OCI-LY7 (cell line): ENCODE data around the gene NATD1. TPM values are rescaled to one million over a fixed set of nuclear protein-coding genes. Genes with fewer than 3 reads are reported as not detected.
A peak's percentile ranks its signal among the peaks of the same experiment; 100 is the strongest.

Source experiments
- BruUV-seq: library from RNA; stranded (reverse); fragments of 400-500 nt; replicated peaks from 2 replicates; lab custom pipeline; 2021; lab: Mats Ljungman, UMichigan
- CTCF ChIA-PET: fragments of 300-600 bp; sonication (Branson Sonifier 250); formaldehyde crosslinking; loops from one replicate; lab custom pipeline; 2022; ENCODE audit warnings: antibody characterized with exemption; ENCODE audit not compliant: unreplicated experiment; lab: Charles Lee
- POLR2A ChIA-PET: fragments of 300-600 bp; sonication (Branson Sonifier 250); formaldehyde crosslinking; loops from one replicate; lab custom pipeline; 2022; ENCODE audit warnings: antibody characterized with exemption; lab: Charles Lee
- DNase-seq: peaks from one replicate; pipeline ENCODE4 v3.0.0-alpha.2; 2015; ENCODE audit warnings: low spot score
- H2AFZ ChIP-seq: fragments of 200-600 bp; sonication (generic), shearing (Covaris generic); 2 replicates; pipeline ENCODE4 v1.6.1; 2014; ENCODE audit warnings: mild to moderate bottlenecking, antibody characterized with exemption, low read length, moderate library complexity
- H3K27ac ChIP-seq: fragments of 200-600 bp; sonication (generic); 2 replicates; pipeline ENCODE4 v1.5.1; 2014; ENCODE audit warnings: mixed run types, low read depth, mild to moderate bottlenecking, moderate library complexity, low read length, inconsistent platforms; ENCODE audit not compliant: poor library complexity, severe bottlenecking
- H3K36me3 ChIP-seq: fragments of 200-600 bp; sonication (generic); 2 replicates; pipeline ENCODE4 v1.6.1; 2014; ENCODE audit warnings: mild to moderate bottlenecking, antibody characterized with exemption, low read length, moderate library complexity, mixed read lengths; ENCODE audit not compliant: insufficient read depth
- H3K4me1 ChIP-seq: fragments of 200-600 bp; sonication (generic); 2 replicates; pipeline ENCODE4 v1.5.1; 2014; ENCODE audit warnings: mild to moderate bottlenecking, low read length; ENCODE audit not compliant: insufficient read depth, poor library complexity, severe bottlenecking
- H3K4me2 ChIP-seq: fragments of 200-600 bp; sonication (generic); 2 replicates; pipeline ENCODE4 v1.6.1; 2014; ENCODE audit warnings: mild to moderate bottlenecking, low read length
- H3K4me3 ChIP-seq: fragments of 200-600 bp; sonication (generic); 2 replicates; pipeline ENCODE4 v1.5.1; 2014; ENCODE audit warnings: mild to moderate bottlenecking, low read depth, low read length; ENCODE audit not compliant: poor library complexity, severe bottlenecking
- H3K79me2 ChIP-seq: fragments of 200-600 bp; sonication (generic); 2 replicates; pipeline ENCODE4 v1.6.1; 2016; ENCODE audit warnings: low read depth, mild to moderate bottlenecking, low read length, moderate library complexity, mixed read lengths; ENCODE audit not compliant: insufficient read depth
- H3K9me2 ChIP-seq: fragments of 200-600 bp; sonication (generic); 2 replicates; pipeline ENCODE4 v1.6.1; 2016; ENCODE audit warnings: mild to moderate bottlenecking, low read length, mixed read lengths; ENCODE audit not compliant: insufficient read depth
- H3K9me3 ChIP-seq: fragments of 200-600 bp; sonication (generic); 2 replicates; pipeline ENCODE4 v1.6.1; 2014; ENCODE audit warnings: mild to moderate bottlenecking, mixed run types, low read length, mixed read lengths
- H4K20me1 ChIP-seq: fragments of 200-600 bp; sonication (generic); 2 replicates; pipeline ENCODE4 v1.6.1; 2014; ENCODE audit warnings: mild to moderate bottlenecking, antibody characterized with exemption, low read length, moderate library complexity, mixed read lengths; ENCODE audit not compliant: insufficient read depth
- CTCF ChIP-seq: fragments of 200-600 bp; sonication (generic); conservative IDR thresholded peaks from 2 replicates; pipeline ENCODE4 v1.5.1; 2014; ENCODE audit warnings: mild to moderate bottlenecking, antibody characterized with exemption, low read length, moderate library complexity, mixed read lengths
- EZH2phosphoT487 ChIP-seq: fragments of 200-600 bp; sonication (generic); IDR thresholded peaks from 2 replicates; pipeline ENCODE4 v1.6.1; 2018; ENCODE audit warnings: low read depth, borderline replicate concordance, mild to moderate bottlenecking, mixed run types, antibody characterized with exemption, low read length, moderate library complexity, mixed read lengths
- intact Hi-C: fragments of 100-400 bp; cut with micrococcal nuclease; formaldehyde crosslinking; loops from one replicate; pipeline ENCODE4 v1.10.0; 2022; ENCODE audit not compliant: unreplicated experiment
- total RNA-seq, 2 experiments: library from RNA; depleted of rRNA in 1 of 2; stranded (reverse); fragments of >200 nt in 1 of 2; shearing (Covaris generic) in 1 of 2; gene quantifications; 2 replicates each; pipeline ENCODE4 v1.2.3, GENCODE V29; 2014 to 2022

Gene NATD1
- total RNA-seq, 2 experiments from 2014 or later: 0.85 to 6.0 TPM

GRCh38 chr17:21233581-21234347 lies 19.4 kb downstream of the NATD1 start:
- Histone ChIP-seq H3K27ac (no peak overlapping the region), H3K9me3 (no peaks in the 10 kb centered on the region), H2AFZ (no peak overlapping the region), H4K20me1 (no peaks in the 10 kb centered on the region), H3K4me2 (no peak overlapping the region), H3K36me3 (0 out of 2 replicates have a peak, but pooled peaks cover 5% of the 10 kb centered on the region), H3K79me2 (no peaks in the 10 kb centered on the region), H3K9me2 (no peaks in the 10 kb centered on the region), H3K4me3 (no peak overlapping the region), H3K4me1 (no peaks in the 10 kb centered on the region)
- no TSS peak for BruUV-seq
- POLR2A ChIA-PET: interaction anchor here (1.1 kb wide), 1 partner anchor 21 kb away, joined by 4 read pairs; no protein-coding TSS in a partner anchor
- CTCF ChIA-PET: no interaction called here
- intact Hi-C loops: no loop called here
- DNase-seq: no peak
- TF ChIP-seq CTCF (no peak), EZH2phosphoT487 (no peak)

- Histone ChIP-seq H3K36me3 (0 out of 2 replicates have a peak, but pooled peaks cover 5% of the 10 kb centered on the region), H3K9me3 (no peaks in the 10 kb centered on the region), H3K27ac (no peak overlapping the region), H3K9me2 (no peaks in the 10 kb centered on the region), H2AFZ (no peak overlapping the region), H3K4me1 (no peaks in the 10 kb centered on the region), H3K79me2 (no peaks in the 10 kb centered on the region), H4K20me1 (no peaks in the 10 kb centered on the region), H3K4me2 (no peak overlapping the region), H3K4me3 (no peak overlapping the region)
- ChIA-PET POLR2A (interaction anchor here (0.6 kb wide), 1 partner anchor 1307 kb away, joined by 3 read pairs; no protein-coding TSS in a partner anchor), CTCF (no interaction called here)
- intact Hi-C loops: no loop called here
- TSS peak; percentile 18 for BruUV-seq
- no peak for TF ChIP-seq EZH2phosphoT487
- no peak for TF ChIP-seq CTCF
- DNase-seq: no peak
Measured at GRCh38 chr17:21232033-21232749, 21.0 kb downstream of the NATD1 start.
